ENCODE data around the gene CDK14. TPM values are rescaled to one million over a fixed set of nuclear protein-coding genes. Genes with fewer than 3 reads are reported as not detected.

The CDK14 gene
- total RNA-seq, 1 donor: 44.8 TPM

GRCh38 chr7:91156316-91157185 lies 560.4 kb downstream of the CDK14 start:
- no peak for TF ChIP-seq CTCF (IDR thresholded peaks at IDR 0.05; ENCODE audit: insufficient read depth, low read length)
- DNase-seq (ENCODE audit: low read depth): no peak
- no peak overlapping the region for H3K4me3 ChIP-seq (ENCODE audit: low read depth, low read length)

GRCh38 chr7:91157579-91158320 lies 561.6 kb downstream of the CDK14 start:
- no peak for DNase-seq (ENCODE audit: low read depth)
- no peak for TF ChIP-seq CTCF (IDR thresholded peaks at IDR 0.05; ENCODE audit: insufficient read depth, low read length)
- no peak overlapping the region for H3K4me3 ChIP-seq (ENCODE audit: low read depth, low read length)

- no peak for DNase-seq (ENCODE audit: low read depth)
- TF ChIP-seq CTCF (IDR thresholded peaks at IDR 0.05; ENCODE audit: insufficient read depth, low read length): no peak
- H3K4me3 ChIP-seq (ENCODE audit: low read depth, low read length): no peak overlapping the region
Measured at GRCh38 chr7:91162436-91162835, 566.3 kb downstream of the CDK14 start.

- DNase-seq (ENCODE audit: low read depth): no peak
- no peak for TF ChIP-seq CTCF (IDR thresholded peaks at IDR 0.05; ENCODE audit: insufficient read depth, low read length)
- no peak overlapping the region for H3K4me3 ChIP-seq (ENCODE audit: low read depth, low read length)
Measured at GRCh38 chr7:91164506-91164905, 568.4 kb downstream of the CDK14 start.

- H3K4me3 ChIP-seq (ENCODE audit: low read depth, low read length): no peak overlapping the region
- DNase-seq (ENCODE audit: low read depth): peak; percentile 71
- TF ChIP-seq CTCF (IDR thresholded peaks at IDR 0.05; ENCODE audit: insufficient read depth, low read length): no peak
Measured at GRCh38 chr7:91165006-91165845, 569.1 kb downstream of the CDK14 start.

GRCh38 chr7:91165846-91166230 lies 569.7 kb downstream of the CDK14 start:
- no peak for TF ChIP-seq CTCF (IDR thresholded peaks at IDR 0.05; ENCODE audit: insufficient read depth, low read length)
- no peak for DNase-seq (ENCODE audit: low read depth)
- no peak overlapping the region for H3K4me3 ChIP-seq (ENCODE audit: low read depth, low read length)
